Mesothelial cell of epicardium (in vitro differentiated cells): ENCODE results near the gene USP3. TPM values are rescaled to one million over a fixed set of nuclear protein-coding genes. Genes with fewer than 3 reads are reported as not detected.

ENCODE experiments used
- DNase-seq, 2 experiments: peaks; one replicate each; pipeline ENCODE4 v3.0.0; 2021; ENCODE audit warnings: low spot score in 2 of 2; ENCODE audit not compliant: unreplicated experiment in 2 of 2
- H3K27ac Mint-ChIP-seq: 2 replicates; pipeline ENCODE4 v1.8.0; 2021; ENCODE audit warnings: mixed read lengths
- H3K27me3 Mint-ChIP-seq: 2 replicates; pipeline ENCODE4 v1.8.0; 2021; ENCODE audit warnings: low read depth, mixed read lengths
- H3K36me3 Mint-ChIP-seq: 2 replicates; pipeline ENCODE4 v1.8.0; 2021; ENCODE audit warnings: mixed read lengths
- H3K4me1 Mint-ChIP-seq: 2 replicates; pipeline ENCODE4 v1.8.0; 2021; ENCODE audit warnings: mixed read lengths
- H3K4me3 Mint-ChIP-seq: 2 replicates; pipeline ENCODE4 v1.8.0; 2021; ENCODE audit warnings: mild to moderate bottlenecking, moderate library complexity, mixed read lengths
- H3K9me3 Mint-ChIP-seq: 2 replicates; pipeline ENCODE4 v1.8.0; 2021; ENCODE audit warnings: mixed read lengths
- total RNA-seq: library from RNA; stranded (reverse); gene quantifications from 3 replicates; pipeline ENCODE4 v1.2.1, GENCODE V29; 2021
- TF ChIP-seq, protein P1 (sequence below): fragments of 200-600 bp; sonication (generic); IDR thresholded peaks from one replicate; pipeline ENCODE4 v1.5.0; 2021; ENCODE audit warnings: antibody characterized with exemption; ENCODE audit not compliant: unreplicated experiment

The USP3 gene
- total RNA-seq, 1 donor from 2014 or later: 72.7 TPM

DNA sequence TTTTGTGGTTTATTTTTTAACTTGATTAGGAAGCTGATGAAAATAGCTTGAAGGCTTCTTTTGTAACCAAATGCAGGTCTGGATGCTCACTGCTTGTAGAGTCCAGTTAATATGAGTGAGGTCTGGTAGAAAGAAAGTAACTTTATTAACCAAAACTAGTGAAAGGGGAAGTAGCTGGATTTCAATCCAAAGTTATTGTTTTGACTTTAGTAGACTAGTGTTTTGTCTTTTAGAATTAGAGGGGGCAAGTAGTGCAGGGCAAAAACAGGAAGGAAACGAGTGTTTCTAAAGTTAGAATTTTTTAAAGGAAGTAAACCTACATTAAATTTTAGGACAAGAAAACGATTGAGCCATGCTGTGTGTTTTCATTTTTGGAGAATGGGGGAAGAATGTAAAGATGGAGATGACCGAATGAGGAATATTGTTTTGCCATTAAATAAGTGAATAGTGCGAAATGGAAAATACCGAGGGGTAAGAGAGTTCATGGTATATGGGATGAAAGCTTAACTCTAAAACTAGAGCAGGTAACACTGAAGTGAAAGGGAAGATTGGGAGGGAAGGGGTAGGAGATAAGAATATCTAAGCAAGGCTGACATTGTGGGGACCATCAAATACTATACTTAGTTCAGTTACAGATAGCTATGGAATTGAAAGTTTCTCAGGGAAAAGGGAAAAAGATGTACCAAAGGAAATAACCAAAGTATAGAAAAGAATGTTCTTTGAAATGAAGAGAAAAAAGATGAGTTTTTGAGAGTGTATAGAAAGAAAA, 40.0 kb downstream of the USP3 start:
- Mint-ChIP-seq H3K4me1 (peaks cover 4% of the 10 kb centered on the region), H3K27ac (no peak overlapping the region), H3K27me3 (no peaks in the 10 kb centered on the region), H3K4me3 (no peak overlapping the region), H3K9me3 (no peaks in the 10 kb centered on the region), H3K36me3 (peaks cover 7% of the 10 kb centered on the region)
- TF ChIP-seq, protein P1, sequence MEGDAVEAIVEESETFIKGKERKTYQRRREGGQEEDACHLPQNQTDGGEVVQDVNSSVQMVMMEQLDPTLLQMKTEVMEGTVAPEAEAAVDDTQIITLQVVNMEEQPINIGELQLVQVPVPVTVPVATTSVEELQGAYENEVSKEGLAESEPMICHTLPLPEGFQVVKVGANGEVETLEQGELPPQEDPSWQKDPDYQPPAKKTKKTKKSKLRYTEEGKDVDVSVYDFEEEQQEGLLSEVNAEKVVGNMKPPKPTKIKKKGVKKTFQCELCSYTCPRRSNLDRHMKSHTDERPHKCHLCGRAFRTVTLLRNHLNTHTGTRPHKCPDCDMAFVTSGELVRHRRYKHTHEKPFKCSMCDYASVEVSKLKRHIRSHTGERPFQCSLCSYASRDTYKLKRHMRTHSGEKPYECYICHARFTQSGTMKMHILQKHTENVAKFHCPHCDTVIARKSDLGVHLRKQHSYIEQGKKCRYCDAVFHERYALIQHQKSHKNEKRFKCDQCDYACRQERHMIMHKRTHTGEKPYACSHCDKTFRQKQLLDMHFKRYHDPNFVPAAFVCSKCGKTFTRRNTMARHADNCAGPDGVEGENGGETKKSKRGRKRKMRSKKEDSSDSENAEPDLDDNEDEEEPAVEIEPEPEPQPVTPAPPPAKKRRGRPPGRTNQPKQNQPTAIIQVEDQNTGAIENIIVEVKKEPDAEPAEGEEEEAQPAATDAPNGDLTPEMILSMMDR: no peak
- DNase-seq: no peak

DNA sequence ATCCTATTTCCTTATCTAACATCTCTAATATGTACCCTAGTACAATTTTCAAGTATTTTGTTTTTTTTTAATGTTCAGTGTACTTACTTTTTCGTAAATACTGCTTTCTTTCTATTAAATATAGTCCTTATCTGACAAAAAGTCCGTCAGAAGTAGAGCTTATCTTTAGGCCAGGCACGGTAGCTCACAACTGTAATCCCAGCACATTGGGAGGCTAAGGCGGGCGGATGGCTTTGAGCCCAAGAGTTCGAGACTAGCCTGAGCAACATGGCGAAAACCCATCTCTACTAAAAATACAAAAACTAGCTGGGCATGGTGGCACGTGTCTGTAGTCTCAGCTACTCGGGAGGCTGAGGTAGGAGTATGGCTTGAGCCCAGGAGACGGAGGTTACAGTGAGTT, 41.1 kb downstream of the USP3 start:
- H3K27ac Mint-ChIP-seq: no peak overlapping the region
- TF ChIP-seq, protein P1: no peak
- no peaks in the 10 kb centered on the region for H3K4me1 Mint-ChIP-seq
- H3K36me3 Mint-ChIP-seq: peaks cover 11% of the 10 kb centered on the region
- H3K9me3 Mint-ChIP-seq: no peaks in the 10 kb centered on the region
- H3K4me3 Mint-ChIP-seq: no peak overlapping the region
- no peaks in the 10 kb centered on the region for H3K27me3 Mint-ChIP-seq
- no peak for DNase-seq

DNA sequence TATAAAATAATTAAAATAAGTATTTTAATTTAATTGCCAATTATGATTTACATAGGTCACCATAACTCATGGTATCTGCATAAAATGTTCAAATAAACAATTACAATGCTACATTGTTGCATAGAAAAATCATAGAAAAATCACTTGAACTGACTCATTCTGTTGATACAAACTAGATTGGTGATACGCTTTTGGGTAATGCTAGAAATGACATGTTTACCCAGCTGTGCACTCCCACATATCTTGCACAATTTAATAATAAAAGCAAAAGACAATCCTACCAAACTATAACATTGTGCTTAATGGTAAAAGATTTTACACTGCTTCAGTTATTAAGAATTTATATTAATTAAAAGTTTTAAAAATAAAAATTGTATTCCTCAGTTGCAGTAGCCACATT, 47.0 kb downstream of the USP3 start:
- no peak overlapping the region for H3K27ac Mint-ChIP-seq
- TF ChIP-seq, protein P1: no peak
- H3K9me3 Mint-ChIP-seq: no peaks in the 10 kb centered on the region
- peaks cover 37% of the 10 kb centered on the region for H3K4me1 Mint-ChIP-seq
- H3K4me3 Mint-ChIP-seq: no peak overlapping the region
- peaks cover 6% of the 10 kb centered on the region for H3K36me3 Mint-ChIP-seq
- no peak for DNase-seq
- no peaks in the 10 kb centered on the region for H3K27me3 Mint-ChIP-seq

DNA sequence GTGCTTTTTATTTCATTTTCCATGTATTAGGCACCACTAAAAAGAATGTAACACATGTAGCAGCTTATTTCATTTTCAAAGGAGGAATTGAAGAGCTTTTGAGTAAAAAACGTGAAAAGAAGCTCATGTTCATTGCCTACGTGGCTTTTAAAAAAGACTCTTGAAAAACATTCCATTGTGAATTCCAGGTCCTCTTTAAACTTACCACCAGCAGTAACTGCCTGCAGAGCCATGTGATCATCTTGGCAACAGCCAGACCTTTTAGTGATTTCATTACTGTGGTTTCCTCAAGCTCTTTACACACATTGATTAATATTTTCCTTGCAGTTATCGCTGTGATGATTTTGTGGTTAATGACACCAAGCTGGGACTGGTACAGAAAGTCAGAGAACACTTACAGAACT, 49.0 kb downstream of the USP3 start:
- Mint-ChIP-seq H3K4me3 (peak overlapping the region; percentile 43), H3K27ac (peak overlapping the region; percentile 98), H3K9me3 (no peaks in the 10 kb centered on the region), H3K36me3 (peaks cover 14% of the 10 kb centered on the region), H3K4me1 (peaks cover 37% of the 10 kb centered on the region), H3K27me3 (no peaks in the 10 kb centered on the region)
- no peak for DNase-seq
- TF ChIP-seq, protein P1: no peak

DNA sequence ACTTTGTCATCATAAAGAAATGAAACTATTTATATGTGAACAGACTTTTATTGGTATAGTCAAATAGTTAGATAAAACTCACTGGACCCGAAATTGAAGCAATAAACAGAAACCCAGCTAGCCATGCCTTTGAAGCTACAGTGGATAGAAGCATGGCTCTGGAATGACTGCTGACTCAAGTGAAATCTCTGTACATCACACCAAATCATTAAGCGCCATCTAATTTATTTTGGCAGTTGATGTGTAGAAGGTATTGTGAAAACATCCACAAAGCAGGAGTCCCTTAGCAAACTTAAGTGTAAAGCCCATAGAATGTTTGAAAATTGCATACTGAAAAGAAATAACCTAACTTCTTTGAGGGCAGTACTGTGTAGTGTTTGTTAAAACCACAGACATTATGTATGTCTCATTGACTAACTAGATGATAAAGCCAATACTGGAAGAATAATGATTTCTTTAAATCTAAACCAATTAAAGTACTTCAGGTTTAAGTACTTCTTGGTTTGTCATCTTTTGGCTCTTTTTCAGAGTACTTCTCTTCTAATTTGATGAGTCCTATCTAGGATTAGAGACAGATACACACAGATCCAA, 50.0 kb downstream of the USP3 start:
- TF ChIP-seq, protein P1: no peak
- no peaks in the 10 kb centered on the region for H3K9me3 Mint-ChIP-seq
- H3K4me1 Mint-ChIP-seq: peaks cover 39% of the 10 kb centered on the region
- H3K27ac Mint-ChIP-seq: peak overlapping the region; percentile 98
- no peak overlapping the region for H3K4me3 Mint-ChIP-seq
- peaks cover 19% of the 10 kb centered on the region for H3K36me3 Mint-ChIP-seq
- no peaks in the 10 kb centered on the region for H3K27me3 Mint-ChIP-seq
- DNase-seq: no peak
